MCF 10A (cell line): ENCODE data around the gene IRF2. TPM values are rescaled to one million over a fixed set of nuclear protein-coding genes. Genes with fewer than 3 reads are reported as not detected.

Source experiments
- BruUV-seq: library from RNA; stranded (reverse); fragments of 400-500 nt; replicated peaks from 2 replicates; lab custom pipeline; 2021; lab: Mats Ljungman, UMichigan
- CTCF ChIA-PET: fragments of 300-600 bp; sonication (Branson Sonifier 250); formaldehyde crosslinking; extraction: SDS; loops from one replicate; lab custom pipeline; 2021; ENCODE audit warnings: antibody characterized with exemption, inconsistent platforms; lab: Yijun Ruan, JAX
- POLR2A ChIA-PET: fragments of 300-600, 350-650 bp; sonication (Branson Sonifier 250); formaldehyde crosslinking; extraction: SDS; loops from one replicate; lab custom pipeline; 2020; ENCODE audit warnings: antibody characterized with exemption, inconsistent platforms; lab: Yijun Ruan, JAX
- DNase-seq: peaks from one replicate; pipeline ENCODE4 v3.0.0-alpha.2; 2018; ENCODE audit not compliant: unreplicated experiment
- H3K27ac Mint-ChIP-seq: one replicate; pipeline ENCODE4 v1.8.0; 2022; ENCODE audit warnings: mild to moderate bottlenecking, low read depth, mixed read lengths; ENCODE audit not compliant: unreplicated experiment
- H3K27me3 Mint-ChIP-seq: one replicate; pipeline ENCODE4 v1.8.0; 2022; ENCODE audit warnings: mixed read lengths; ENCODE audit not compliant: insufficient read depth, unreplicated experiment
- H3K36me3 Mint-ChIP-seq: one replicate; pipeline ENCODE4 v1.8.0; 2022; ENCODE audit warnings: mild to moderate bottlenecking, moderate library complexity, mixed read lengths; ENCODE audit not compliant: insufficient read depth, unreplicated experiment
- H3K4me1 Mint-ChIP-seq: one replicate; pipeline ENCODE4 v1.8.0; 2022; ENCODE audit warnings: mixed read lengths; ENCODE audit not compliant: insufficient read depth, unreplicated experiment
- H3K4me3 Mint-ChIP-seq: one replicate; pipeline ENCODE4 v1.8.0; 2022; ENCODE audit warnings: mild to moderate bottlenecking, moderate library complexity, mixed read lengths; ENCODE audit not compliant: unreplicated experiment
- H3K9me3 Mint-ChIP-seq: one replicate; pipeline ENCODE4 v1.8.0; 2022; ENCODE audit warnings: mixed read lengths; ENCODE audit not compliant: unreplicated experiment
- CTCF ChIP-seq: fragments of 200-600 bp; IDR thresholded peaks from one replicate; pipeline ENCODE4 v1.8.0; 2022; ENCODE audit warnings: antibody characterized with exemption, mild to moderate bottlenecking; ENCODE audit not compliant: unreplicated experiment
- intact Hi-C: fragments of 100-400 bp; cut with micrococcal nuclease; formaldehyde crosslinking; loops from 2 replicates; pipeline ENCODE4 v1.14.1; 2022
- total RNA-seq: library from RNA; stranded (reverse); gene quantifications from 2 replicates; pipeline ENCODE4 v1.2.3, GENCODE V29; 2022

IRF2 gene
- total RNA-seq, 1 experiment from 2014 or later = 20.8 TPM

- intact Hi-C loops = no loop called here
- ChIA-PET CTCF (interaction anchor here (0.7 to 1.0 kb wide), 3 partner anchors 13 to 53 kb away, joined by 3 to 6 read pairs (median 3); partner anchors contain the start of gene IRF2), POLR2A (interaction anchor here (0.8 to 1.2 kb wide), 2 partner anchors 13 to 53 kb away, joined by 3 to 4 read pairs; partner anchors contain the start of gene IRF2)
- Mint-ChIP-seq H3K4me3 (no peak overlapping the region), H3K4me1 (peaks cover 15% of the 10 kb centered on the region), H3K27me3 (no peaks in the 10 kb centered on the region), H3K36me3 (peaks cover 46% of the 10 kb centered on the region), H3K9me3 (peaks cover 8% of the 10 kb centered on the region), H3K27ac (no peak overlapping the region)
- no peak for DNase-seq
- no TSS peak for BruUV-seq
- no peak for TF ChIP-seq CTCF
Observed at GRCh38 chr4:184421533-184422155, 52.7 kb downstream of the IRF2 start.

DNA sequence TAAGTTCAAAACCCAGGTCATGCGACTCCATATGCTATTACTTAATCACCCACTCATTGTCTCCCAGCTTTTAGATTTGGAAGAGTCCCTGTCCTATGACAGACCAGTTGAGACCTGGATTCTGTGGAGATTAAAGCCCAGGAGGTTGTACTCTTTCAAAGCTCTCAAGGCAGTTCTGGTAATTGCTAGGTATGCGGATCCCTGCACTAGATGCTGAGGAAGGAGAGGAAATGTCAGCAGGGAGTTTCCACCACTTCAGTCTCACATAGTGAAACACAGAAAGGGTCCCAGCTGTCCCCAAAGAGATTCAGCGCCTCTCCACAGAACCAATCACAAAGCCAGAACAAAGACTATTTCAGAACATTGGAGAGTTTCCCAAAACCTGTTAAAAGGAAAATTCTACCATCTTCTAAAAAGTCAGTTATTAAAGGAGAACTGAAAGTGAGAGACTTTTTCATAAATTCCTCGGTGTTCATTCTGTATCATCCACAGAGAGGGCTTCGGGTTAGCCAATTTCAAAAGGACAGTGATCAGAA, 53.4 kb downstream of the IRF2 start:
- ChIA-PET POLR2A (interaction anchor here (1.2 kb wide), 1 partner anchor 53 kb away, joined by 4 read pairs; the partner anchor contains the start of gene IRF2), CTCF (interaction anchor here (0.7 to 0.9 kb wide), 2 partner anchors 13 to 28 kb away, joined by 3 to 6 read pairs; no protein-coding TSS in a partner anchor)
- no peaks in the 10 kb centered on the region for H3K27me3 Mint-ChIP-seq
- no peak for DNase-seq
- no peak for TF ChIP-seq CTCF
- intact Hi-C loops = no loop called here
- peaks cover 15% of the 10 kb centered on the region for H3K4me1 Mint-ChIP-seq
- H3K4me3 Mint-ChIP-seq = no peak overlapping the region
- BruUV-seq = no TSS peak
- peaks cover 46% of the 10 kb centered on the region for H3K36me3 Mint-ChIP-seq
- H3K9me3 Mint-ChIP-seq = peaks cover 8% of the 10 kb centered on the region
- H3K27ac Mint-ChIP-seq = no peak overlapping the region

GRCh38 chr4:184420402-184420801, 53.9 kb downstream of the IRF2 start:
- DNase-seq = no peak
- H3K4me3 Mint-ChIP-seq = no peak overlapping the region
- no TSS peak for BruUV-seq
- no peak overlapping the region for H3K27ac Mint-ChIP-seq
- H3K36me3 Mint-ChIP-seq = peaks cover 46% of the 10 kb centered on the region
- intact Hi-C loops = no loop called here
- ChIA-PET POLR2A (interaction anchor here (1.2 kb wide), 1 partner anchor 54 kb away, joined by 4 read pairs; the partner anchor contains the start of gene IRF2), CTCF (interaction anchor here (1.0 kb wide), 1 partner anchor 156 kb away, joined by 4 read pairs; no protein-coding TSS in a partner anchor)
- no peak for TF ChIP-seq CTCF
- H3K9me3 Mint-ChIP-seq = peaks cover 8% of the 10 kb centered on the region
- no peaks in the 10 kb centered on the region for H3K27me3 Mint-ChIP-seq
- peaks cover 15% of the 10 kb centered on the region for H3K4me1 Mint-ChIP-seq

- H3K36me3 Mint-ChIP-seq = peaks cover 42% of the 10 kb centered on the region
- no TSS peak for BruUV-seq
- no peaks in the 10 kb centered on the region for H3K27me3 Mint-ChIP-seq
- no peak overlapping the region for H3K4me3 Mint-ChIP-seq
- POLR2A ChIA-PET = no interaction called here
- DNase-seq = no peak
- H3K9me3 Mint-ChIP-seq = peaks cover 8% of the 10 kb centered on the region
- intact Hi-C loops = loop anchor here (5.0 kb wide), 2 partner anchors 52 to 117 kb away; partner anchors contain the start of gene IRF2
- H3K4me1 Mint-ChIP-seq = peaks cover 18% of the 10 kb centered on the region
- CTCF ChIA-PET = interaction anchor here (1.0 kb wide), 1 partner anchor 156 kb away, joined by 4 read pairs; no protein-coding TSS in a partner anchor
- TF ChIP-seq CTCF = no peak
- no peak overlapping the region for H3K27ac Mint-ChIP-seq
Observed at GRCh38 chr4:184419976-184420375, 54.4 kb downstream of the IRF2 start.
